Bronchial epithelial cell (primary cell): ENCODE results near the gene CEACAM21. TPM values are rescaled to one million over a fixed set of nuclear protein-coding genes. Genes with fewer than 3 reads are reported as not detected.

Source experiments
- DNase-seq: peaks from one replicate; pipeline ENCODE4 v3.0.0-alpha.2; 2010; ENCODE audit warnings: low read depth
- FAIRE-seq: peaks from 2 replicates; lab custom pipeline; 2011; peaks lifted over from hg19 to GRCh38; lab: Jason Lieb, UNC
- H3K27me3 ChIP-seq: 2 replicates; pipeline ENCODE4 v1.5.1; 2011; ENCODE audit warnings: low read length; ENCODE audit not compliant: control insufficient read depth, insufficient read depth
- H3K36me3 ChIP-seq: 2 replicates; pipeline ENCODE4 v1.5.1; 2011; ENCODE audit warnings: low read length; ENCODE audit not compliant: control insufficient read depth, insufficient read depth
- H3K4me3 ChIP-seq: 2 replicates; pipeline ENCODE4 v1.5.1; 2011; ENCODE audit warnings: mild to moderate bottlenecking, low read depth, low read length, control low read depth
- total RNA-seq: library from RNA; depleted of rRNA; stranded (reverse); fragments of >200 nt; gene quantifications from 2 replicates; pipeline ENCODE4 v1.2.1, GENCODE V29; 2014
- TF ChIP-seq, protein P1 (sequence below): IDR thresholded peaks from 2 replicates; pipeline ENCODE4 v1.5.1; 2011; ENCODE audit warnings: mild to moderate bottlenecking, moderate library complexity, low read length, control low read depth, inconsistent platforms; ENCODE audit not compliant: insufficient read depth, severe bottlenecking

CEACAM21 gene
- total RNA-seq, 1 donor from 2014 or later: not detected

GRCh38 chr19:41531438-41532311 is 44.3 kb upstream of the CEACAM21 start:
- Histone ChIP-seq H3K36me3 (no peaks in the 10 kb centered on the region), H3K27me3 (no peaks in the 10 kb centered on the region), H3K4me3 (no peak overlapping the region)
- TF ChIP-seq, protein P1, sequence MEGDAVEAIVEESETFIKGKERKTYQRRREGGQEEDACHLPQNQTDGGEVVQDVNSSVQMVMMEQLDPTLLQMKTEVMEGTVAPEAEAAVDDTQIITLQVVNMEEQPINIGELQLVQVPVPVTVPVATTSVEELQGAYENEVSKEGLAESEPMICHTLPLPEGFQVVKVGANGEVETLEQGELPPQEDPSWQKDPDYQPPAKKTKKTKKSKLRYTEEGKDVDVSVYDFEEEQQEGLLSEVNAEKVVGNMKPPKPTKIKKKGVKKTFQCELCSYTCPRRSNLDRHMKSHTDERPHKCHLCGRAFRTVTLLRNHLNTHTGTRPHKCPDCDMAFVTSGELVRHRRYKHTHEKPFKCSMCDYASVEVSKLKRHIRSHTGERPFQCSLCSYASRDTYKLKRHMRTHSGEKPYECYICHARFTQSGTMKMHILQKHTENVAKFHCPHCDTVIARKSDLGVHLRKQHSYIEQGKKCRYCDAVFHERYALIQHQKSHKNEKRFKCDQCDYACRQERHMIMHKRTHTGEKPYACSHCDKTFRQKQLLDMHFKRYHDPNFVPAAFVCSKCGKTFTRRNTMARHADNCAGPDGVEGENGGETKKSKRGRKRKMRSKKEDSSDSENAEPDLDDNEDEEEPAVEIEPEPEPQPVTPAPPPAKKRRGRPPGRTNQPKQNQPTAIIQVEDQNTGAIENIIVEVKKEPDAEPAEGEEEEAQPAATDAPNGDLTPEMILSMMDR: no peak
- DNase-seq (peak; percentile 45), FAIRE-seq (no peak)

DNA sequence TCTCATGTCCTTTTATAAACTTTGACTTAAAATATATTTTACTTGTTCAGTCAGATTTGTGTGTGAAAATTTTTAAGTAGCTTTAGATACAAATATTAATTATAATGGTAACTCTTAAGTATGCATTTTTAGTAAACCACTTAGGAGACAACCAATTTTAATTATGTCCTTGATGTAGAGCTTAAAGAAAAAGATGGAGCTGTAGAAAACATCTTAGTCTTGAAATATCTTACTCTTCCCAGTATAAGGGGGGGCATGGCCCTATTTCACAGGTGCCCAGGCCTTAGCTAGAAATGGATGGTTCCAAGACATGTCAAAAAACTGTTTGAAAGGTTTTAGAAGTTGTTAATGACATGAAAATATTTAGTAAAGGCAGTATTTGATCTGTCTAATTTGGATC is 43.4 kb upstream of the CEACAM21 start:
- H3K36me3 ChIP-seq: no peaks in the 10 kb centered on the region
- DNase-seq (no peak), FAIRE-seq (no peak)
- H3K27me3 ChIP-seq: no peaks in the 10 kb centered on the region
- H3K4me3 ChIP-seq: no peak overlapping the region
- TF ChIP-seq, protein P1: no peak

DNA sequence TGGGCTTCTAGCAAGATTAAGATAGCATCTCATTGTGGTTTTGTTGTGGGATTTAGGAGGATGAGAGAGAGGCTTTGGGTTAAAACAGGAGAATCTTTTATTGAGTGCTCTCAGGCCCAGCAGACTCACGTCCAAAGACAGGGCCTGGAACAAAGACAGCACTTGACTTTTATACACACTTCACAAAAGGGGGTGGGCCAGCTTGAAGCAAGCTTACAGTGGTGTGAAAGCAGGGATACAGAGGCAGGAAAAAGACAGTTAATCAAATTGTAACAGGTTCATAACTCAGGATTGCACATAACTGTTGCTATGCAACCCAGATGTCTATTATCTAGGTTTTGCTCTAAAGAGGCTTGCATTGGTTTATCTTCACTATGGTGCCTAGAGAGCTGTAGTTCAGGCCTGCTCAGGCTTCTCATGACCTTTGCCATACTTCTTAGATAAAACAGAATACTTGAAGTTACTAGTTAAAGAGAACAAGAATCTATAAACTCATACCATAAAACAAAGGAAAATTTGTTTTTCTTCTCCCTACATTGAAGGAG is 42.2 kb upstream of the CEACAM21 start:
- FAIRE-seq (no peak), DNase-seq (no peak)
- Histone ChIP-seq H3K27me3 (no peaks in the 10 kb centered on the region), H3K36me3 (no peaks in the 10 kb centered on the region), H3K4me3 (no peak overlapping the region)
- TF ChIP-seq, protein P1: no peak

GRCh38 chr19:41535029-41535622 is 40.8 kb upstream of the CEACAM21 start:
- TF ChIP-seq, protein P1: no peak
- DNase-seq: peak; percentile 5
- FAIRE-seq: no peak
- Histone ChIP-seq H3K4me3 (no peak overlapping the region), H3K27me3 (no peaks in the 10 kb centered on the region), H3K36me3 (no peaks in the 10 kb centered on the region)

- Histone ChIP-seq H3K36me3 (no peaks in the 10 kb centered on the region), H3K4me3 (no peak overlapping the region), H3K27me3 (no peaks in the 10 kb centered on the region)
- DNase-seq (no peak), FAIRE-seq (no peak)
- TF ChIP-seq, protein P1: peak; percentile 31
Observed at GRCh38 chr19:41537789-41538188, 38.2 kb upstream of the CEACAM21 start.
